RWPE1 (cell line): ENCODE measurements around the gene CTNNBL1.

ENCODE experiments used
- CTCF ChIA-PET: fragments of 350-600 bp; sonication (Branson Sonifier 250); formaldehyde crosslinking; extraction: SDS; loops from one replicate; lab custom pipeline; 2021; lab: Yijun Ruan, JAX
- POLR2A ChIA-PET: fragments of 400-600 bp; formaldehyde crosslinking; extraction: SDS; loops from one replicate; lab custom pipeline; 2020; ENCODE audit warnings: antibody characterized with exemption; ENCODE audit not compliant: low non-redundant PET; lab: Yijun Ruan, JAX
- DNase-seq: peaks from one replicate; pipeline ENCODE4 v3.0.0; 2012; ENCODE audit warnings: low spot score
- H3K27ac ChIP-seq: fragments of 450-650 bp; 2 replicates; pipeline ENCODE4 v1.5.1; 2017
- CTCF ChIP-seq: fragments of 450-650 bp; conservative IDR thresholded peaks from 2 replicates; pipeline ENCODE4 v1.5.1; 2017; ENCODE audit warnings: low read depth, mild to moderate bottlenecking

Gene CTNNBL1

GRCh38 chr20:37668166-37668565 is 25.7 kb upstream of the CTNNBL1 start:
- ChIA-PET CTCF (no interaction called here), POLR2A (no interaction called here)
- no peak for DNase-seq
- TF ChIP-seq CTCF = no peak
- H3K27ac ChIP-seq = no peak overlapping the region

GRCh38 chr20:37669062-37669772 is 24.6 kb upstream of the CTNNBL1 start:
- ChIA-PET POLR2A (no interaction called here), CTCF (interaction anchor here (0.6 kb wide), 2 partner anchors 104 to 1281 kb away, joined by 3 to 4 read pairs; no protein-coding TSS in a partner anchor)
- H3K27ac ChIP-seq = no peak overlapping the region
- TF ChIP-seq CTCF = no peak
- peak; percentile 56 for DNase-seq

GRCh38 chr20:37669773-37670236 is 24.0 kb upstream of the CTNNBL1 start:
- no peak for DNase-seq
- TF ChIP-seq CTCF = no peak
- ChIA-PET POLR2A (no interaction called here), CTCF (interaction anchor here (0.6 kb wide), 2 partner anchors 105 to 1280 kb away, joined by 3 to 4 read pairs; no protein-coding TSS in a partner anchor)
- no peak overlapping the region for H3K27ac ChIP-seq

- CTCF ChIA-PET = no interaction called here
- no peak overlapping the region for H3K27ac ChIP-seq
- TF ChIP-seq CTCF = no peak
- no peak for DNase-seq
- POLR2A ChIA-PET = no interaction called here
These were observed 23.5 kb upstream of the CTNNBL1 start for GRCh38 chr20:37670351-37670791.

GRCh38 chr20:37672143-37672542 is 21.7 kb upstream of the CTNNBL1 start:
- DNase-seq = no peak
- ChIA-PET CTCF (interaction anchor here (0.7 to 0.9 kb wide), 4 partner anchors 12 to 663 kb away, joined by 3 to 4 read pairs (median 3); no protein-coding TSS in a partner anchor), POLR2A (interaction anchor here (0.6 kb wide), 1 partner anchor 668 kb away, joined by 3 read pairs; no protein-coding TSS in a partner anchor)
- TF ChIP-seq CTCF = no peak
- H3K27ac ChIP-seq = no peak overlapping the region

GRCh38 chr20:37673444-37673843 is 20.4 kb upstream of the CTNNBL1 start:
- ChIA-PET POLR2A (no interaction called here), CTCF (no interaction called here)
- TF ChIP-seq CTCF = no peak
- no peak for DNase-seq
- H3K27ac ChIP-seq = no peak overlapping the region
